ENCODE results near the gene SERAC1. TPM values are rescaled to one million over a fixed set of nuclear protein-coding genes. Genes with fewer than 3 reads are reported as not detected.
"Not testable (repeated sequence)": the region's sequence is repeated elsewhere in the genome, so short reads cannot be mapped to it uniquely, and the experiment has no call there.

SERAC1 gene
- polyA plus RNA-seq, 1 donor (not counting 4 experiments of a cell fraction or from before 2014, with no cell fraction given) = 10.1 TPM

GRCh38 chr6:158211273-158212055 lies 43.4 kb upstream of the SERAC1 start:
- Histone ChIP-seq H3K4me2 (ENCODE audit: control insufficient read depth, extremely low read depth, insufficient read depth, low read depth, low read length) (peak overlapping the region; percentile 49), H2AFZ (ENCODE audit: control insufficient read depth, low read length) (peak overlapping the region; percentile 49), H3K4me1 (ENCODE audit: control insufficient read depth, extremely low read depth, insufficient read depth, low read length) (peaks cover 29% of the 10 kb centered on the region), H3K27ac (ENCODE audit: control insufficient read depth, insufficient read depth, low read length) (peak overlapping the region; percentile 82), H3K27me3 (ENCODE audit: control insufficient read depth, extremely low read depth, insufficient read depth, low read length) (no peaks in the 10 kb centered on the region), H3K9me3 (ENCODE audit: control insufficient read depth, low read depth, low read length) (no peaks in the 10 kb centered on the region), H3K4me3 (ENCODE audit: control insufficient read depth in 2 of 3, extremely low read depth in 1 of 3, insufficient read depth in 2 of 3, low read depth in 1 of 3, low read length in 3 of 3) (no peak overlapping the region), H3K9ac (ENCODE audit: control insufficient read depth, extremely low read depth, insufficient read depth, low read length) (peak overlapping the region; percentile 34), H4K20me1 (ENCODE audit: control insufficient read depth, extremely low read depth, insufficient read depth, low read length) (no peaks in the 10 kb centered on the region), H3K79me2 (ENCODE audit: control insufficient read depth, insufficient read depth, low read length) (no peaks in the 10 kb centered on the region), H3K9me1 (ENCODE audit: control insufficient read depth, extremely low read depth, insufficient read depth, low read length) (no peaks in the 10 kb centered on the region), H3K36me3 (ENCODE audit: control insufficient read depth in 2 of 2, extremely low read depth in 1 of 2, insufficient read depth in 2 of 2, low read length in 2 of 2) (no peaks in the 10 kb centered on the region)
- TF ChIP-seq CTCF (optimal IDR thresholded peaks at IDR 0.05 in 1 of 3, IDR thresholded peaks at IDR 0.05 in 1 of 3, conservative IDR thresholded peaks at IDR 0.05 in 1 of 3; ENCODE audit: extremely low read depth in 1 of 3, insufficient read depth in 2 of 3, low read length in 3 of 3) = no peak
- no peak for TF ChIP-seq EZH2 (IDR thresholded peaks at IDR 0.05; ENCODE audit: low read length)
- dilution Hi-C loops (cut with MboI; ENCODE audit: extremely low pct_ligation_motif_present, low sequenced_read_pairs) = no loop called here
- no peak for DNase-seq (ENCODE audit: low read depth, low spot score)
- no peak for FAIRE-seq

- dilution Hi-C loops (cut with MboI; ENCODE audit: extremely low pct_ligation_motif_present, low sequenced_read_pairs); H3K9me3 ChIP-seq (ENCODE audit: control insufficient read depth, low read depth, low read length); H3K9ac ChIP-seq (ENCODE audit: control insufficient read depth, extremely low read depth, insufficient read depth, low read length); H3K4me2 ChIP-seq (ENCODE audit: control insufficient read depth, extremely low read depth, insufficient read depth, low read depth, low read length); DNase-seq (ENCODE audit: low read depth, low spot score); H3K79me2 ChIP-seq (ENCODE audit: control insufficient read depth, insufficient read depth, low read length); H2AFZ ChIP-seq (ENCODE audit: control insufficient read depth, low read length); H3K9me1 ChIP-seq (ENCODE audit: control insufficient read depth, extremely low read depth, insufficient read depth, low read length); FAIRE-seq; H3K27ac ChIP-seq (ENCODE audit: control insufficient read depth, insufficient read depth, low read length); H3K4me3 ChIP-seq (ENCODE audit: control insufficient read depth in 2 of 3, extremely low read depth in 1 of 3, insufficient read depth in 2 of 3, low read depth in 1 of 3, low read length in 3 of 3); H4K20me1 ChIP-seq (ENCODE audit: control insufficient read depth, extremely low read depth, insufficient read depth, low read length); H3K36me3 ChIP-seq (ENCODE audit: control insufficient read depth in 2 of 2, extremely low read depth in 1 of 2, insufficient read depth in 2 of 2, low read length in 2 of 2); H3K27me3 ChIP-seq (ENCODE audit: control insufficient read depth, extremely low read depth, insufficient read depth, low read length): not testable (repeated sequence)
- peaks cover 29% of the 10 kb centered on the region for H3K4me1 ChIP-seq (ENCODE audit: control insufficient read depth, extremely low read depth, insufficient read depth, low read length)
These were observed 41.7 kb upstream of the SERAC1 start for GRCh38 chr6:158209582-158210333.

- H3K9me1 ChIP-seq (ENCODE audit: control insufficient read depth, extremely low read depth, insufficient read depth, low read length); H4K20me1 ChIP-seq (ENCODE audit: control insufficient read depth, extremely low read depth, insufficient read depth, low read length); H3K79me2 ChIP-seq (ENCODE audit: control insufficient read depth, insufficient read depth, low read length); dilution Hi-C loops (cut with MboI; ENCODE audit: extremely low pct_ligation_motif_present, low sequenced_read_pairs); H3K4me2 ChIP-seq (ENCODE audit: control insufficient read depth, extremely low read depth, insufficient read depth, low read depth, low read length); H3K27me3 ChIP-seq (ENCODE audit: control insufficient read depth, extremely low read depth, insufficient read depth, low read length); FAIRE-seq; H3K36me3 ChIP-seq (ENCODE audit: control insufficient read depth in 2 of 2, extremely low read depth in 1 of 2, insufficient read depth in 2 of 2, low read length in 2 of 2); DNase-seq (ENCODE audit: low read depth, low spot score); H2AFZ ChIP-seq (ENCODE audit: control insufficient read depth, low read length); H3K9me3 ChIP-seq (ENCODE audit: control insufficient read depth, low read depth, low read length); H3K4me3 ChIP-seq (ENCODE audit: control insufficient read depth in 2 of 3, extremely low read depth in 1 of 3, insufficient read depth in 2 of 3, low read depth in 1 of 3, low read length in 3 of 3): not testable (repeated sequence)
- H3K27ac ChIP-seq (ENCODE audit: control insufficient read depth, insufficient read depth, low read length) = peak overlapping the region; percentile 86
- H3K9ac ChIP-seq (ENCODE audit: control insufficient read depth, extremely low read depth, insufficient read depth, low read length) = peak overlapping the region; percentile 48
- H3K4me1 ChIP-seq (ENCODE audit: control insufficient read depth, extremely low read depth, insufficient read depth, low read length) = peaks cover 29% of the 10 kb centered on the region
These were observed 40.4 kb upstream of the SERAC1 start for GRCh38 chr6:158208226-158209030.
